ENCODE data around the gene ORM2. TPM values are rescaled to one million over a fixed set of nuclear protein-coding genes. Genes with fewer than 3 reads are reported as not detected.

The ORM2 gene
- polyA plus RNA-seq, 3 donors = 0.30 to 0.33 TPM; not detected in 1

- no peak for DNase-seq
- intact Hi-C loops (cut with micrococcal nuclease) = no loop called here
Measured at GRCh38 chr9:114370968-114371320, 41.3 kb downstream of the ORM2 start.

GRCh38 chr9:114371343-114371944 is 41.8 kb downstream of the ORM2 start:
- peaks cover 76 to 84% of the 10 kb centered on the region in 2 donors for H3K36me3 Mint-ChIP-seq
- DNase-seq = no peak
- Histone ChIP-seq H3K27me3 (ENCODE audit: control insufficient read depth in 2 of 2, insufficient read depth in 2 of 2, low read length in 2 of 2) (no peaks in the 10 kb centered on the region), H3K9ac (ENCODE audit: insufficient read depth, low read length, poor library complexity, severe bottlenecking) (peak overlapping the region; percentile 51), H3K79me2 (ENCODE audit: insufficient read depth, low read length) (peaks cover 72% of the 10 kb centered on the region), H3K27ac (ENCODE audit: low read depth in 1 of 2, low read length in 2 of 2) (peak overlapping the region; percentile 85 to 86), H3K4me2 (replicated peaks; ENCODE audit: extremely low read depth, low read length, poor library complexity, severe bottlenecking) (peak overlapping the region; percentile 68), H3K9me3 (replicated peaks in 1 of 2; ENCODE audit: control insufficient read depth in 1 of 2, insufficient read depth in 1 of 2, low read length in 2 of 2) (no peaks in the 10 kb centered on the region), H3K4me1 (ENCODE audit: control insufficient read depth in 1 of 2, insufficient read depth in 2 of 2, low read length in 2 of 2) (peaks cover 96 to 98% of the 10 kb centered on the region in 2 donors), H3K36me3 (replicated peaks in 1 of 2; ENCODE audit: control insufficient read depth in 1 of 2, insufficient read depth in 2 of 2, low read length in 2 of 2) (peaks cover 54 to 78% of the 10 kb centered on the region in 2 donors), H4K20me1 (ENCODE audit: insufficient read depth, low read length) (peaks cover 6% of the 10 kb centered on the region), H2AFZ (ENCODE audit: insufficient read depth, low read depth, low read length, poor library complexity, severe bottlenecking) (no peak overlapping the region), H3K4me3 (replicated peaks in 1 of 3; ENCODE audit: low read depth in 2 of 3, low read length in 3 of 3) (peak overlapping the region in 1 of 3 experiments; percentile 66)
- peaks cover 0 to 2% (median 0%) of the 10 kb centered on the region in 7 donors for H3K9me3 Mint-ChIP-seq
- H3K27me3 Mint-ChIP-seq (ENCODE audit: low read depth in 3 of 3) = no peaks in the 10 kb centered on the region
- intact Hi-C loops (cut with micrococcal nuclease) = no loop called here
- 53% methylated on average over 6 of the region's 7 CpGs for WGBS (ENCODE audit: insufficient coverage)
- peaks cover 89% of the 10 kb centered on the region for H3K4me1 Mint-ChIP-seq
- peak overlapping the region; percentile 51 to 83 for H3K4me3 Mint-ChIP-seq
- TF ChIP-seq CTCF (IDR thresholded peaks at IDR 0.05) = no peak
- H3K27ac Mint-ChIP-seq = peak overlapping the region; percentile 97 to 99 (median 98)

More at GRCh38 chr9:114370968-114371320, 41.3 kb downstream of the ORM2 start:
- H3K27me3 Mint-ChIP-seq (ENCODE audit: low read depth in 3 of 3) = no peaks in the 10 kb centered on the region
- H3K4me1 Mint-ChIP-seq = peaks cover 92% of the 10 kb centered on the region
- H3K4me3 ChIP-seq (replicated peaks in 1 of 3; ENCODE audit: low read depth in 2 of 3, low read length in 3 of 3) = peak overlapping the region in 1 of 3 experiments; percentile 66
- H3K9ac ChIP-seq (ENCODE audit: insufficient read depth, low read length, poor library complexity, severe bottlenecking) = no peak overlapping the region
- peaks cover 6% of the 10 kb centered on the region for H4K20me1 ChIP-seq (ENCODE audit: insufficient read depth, low read length)
- peaks cover 74 to 87% of the 10 kb centered on the region in 2 donors for H3K36me3 Mint-ChIP-seq
- peaks cover 0 to 2% (median 0%) of the 10 kb centered on the region in 7 donors for H3K9me3 Mint-ChIP-seq
- H3K4me3 Mint-ChIP-seq = peak overlapping the region in 1 of 2 donors; percentile 27
- H3K4me2 ChIP-seq (replicated peaks; ENCODE audit: extremely low read depth, low read length, poor library complexity, severe bottlenecking) = peak overlapping the region; percentile 68
- peaks cover 54 to 78% of the 10 kb centered on the region in 2 donors for H3K36me3 ChIP-seq (replicated peaks in 1 of 2; ENCODE audit: control insufficient read depth in 1 of 2, insufficient read depth in 2 of 2, low read length in 2 of 2)
- no peaks in the 10 kb centered on the region for H3K9me3 ChIP-seq (replicated peaks in 1 of 2; ENCODE audit: control insufficient read depth in 1 of 2, insufficient read depth in 1 of 2, low read length in 2 of 2)
- peaks cover 98% of the 10 kb centered on the region in 2 donors for H3K4me1 ChIP-seq (ENCODE audit: control insufficient read depth in 1 of 2, insufficient read depth in 2 of 2, low read length in 2 of 2)
- WGBS (ENCODE audit: insufficient coverage) = 67% methylated on average over 1 of the region's 4 CpGs
- H3K79me2 ChIP-seq (ENCODE audit: insufficient read depth, low read length) = peaks cover 69% of the 10 kb centered on the region
- peak overlapping the region; percentile 85 to 86 for H3K27ac ChIP-seq (ENCODE audit: low read depth in 1 of 2, low read length in 2 of 2)
- no peak overlapping the region for H2AFZ ChIP-seq (ENCODE audit: insufficient read depth, low read depth, low read length, poor library complexity, severe bottlenecking)
- TF ChIP-seq CTCF (IDR thresholded peaks at IDR 0.05) = no peak
- H3K27me3 ChIP-seq (ENCODE audit: control insufficient read depth in 2 of 2, insufficient read depth in 2 of 2, low read length in 2 of 2) = no peaks in the 10 kb centered on the region
- peak overlapping the region; percentile 80 to 99 (median 97) for H3K27ac Mint-ChIP-seq

All from CD14-positive monocyte (primary cell).